GM18505 (cell line): ENCODE measurements around the gene ITIH5.

Experiments used
- ATAC-seq: cut with Tn5 transposase; IDR thresholded peaks from one replicate; pipeline ENCODE4 v1.9.1; 2021; ENCODE audit not compliant: unreplicated experiment
- POLR2A ChIP-seq: IDR thresholded peaks from 4 replicates; pipeline ENCODE4 v1.6.1; 2011; ENCODE audit warnings: borderline replicate concordance; ENCODE audit not compliant: insufficient read depth, insufficient read length; ENCODE audit errors: extremely low read depth

The ITIH5 gene

DNA sequence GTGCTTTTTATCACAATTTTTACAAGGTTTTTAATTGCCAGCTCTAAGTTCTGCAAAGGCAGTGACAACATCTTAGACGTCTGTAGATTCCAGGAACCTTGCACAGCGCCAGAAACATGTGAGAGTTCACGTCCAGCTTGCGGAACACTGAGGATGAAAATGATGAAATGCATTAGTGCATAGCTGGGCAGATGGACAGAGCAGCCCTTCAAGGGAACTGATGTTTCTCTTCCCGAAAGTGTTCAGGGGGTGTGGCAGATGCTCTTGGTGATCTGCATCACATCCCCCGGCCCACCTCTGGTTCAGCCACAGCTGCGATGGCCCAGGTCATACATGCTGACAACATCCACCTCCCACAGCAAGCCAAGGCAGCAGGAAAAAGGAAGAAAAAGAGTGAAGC, 40.9 kb downstream of the ITIH5 start:
- ATAC-seq, result no peak
- no peak for TF ChIP-seq POLR2A

DNA sequence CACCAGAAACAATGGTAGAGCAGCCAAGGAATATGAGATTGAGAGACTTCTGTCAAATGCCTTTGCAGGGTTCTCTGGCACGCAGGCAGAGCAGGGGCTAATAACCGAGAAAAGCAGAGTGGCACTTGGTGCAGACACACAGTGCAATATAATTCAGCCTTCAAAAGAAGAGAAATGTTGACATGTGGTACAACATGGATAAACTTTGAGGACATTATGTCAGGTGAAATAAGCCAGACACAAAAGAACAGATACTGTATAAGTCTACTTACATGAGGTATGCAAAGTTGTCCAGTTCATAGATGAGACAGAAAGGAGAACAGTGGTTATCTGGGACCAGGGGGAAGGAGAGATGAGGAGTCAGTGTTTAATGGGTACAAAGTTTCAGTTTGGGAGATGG, 41.8 kb downstream of the ITIH5 start:
- no peak for TF ChIP-seq POLR2A
- ATAC-seq, result no peak

DNA sequence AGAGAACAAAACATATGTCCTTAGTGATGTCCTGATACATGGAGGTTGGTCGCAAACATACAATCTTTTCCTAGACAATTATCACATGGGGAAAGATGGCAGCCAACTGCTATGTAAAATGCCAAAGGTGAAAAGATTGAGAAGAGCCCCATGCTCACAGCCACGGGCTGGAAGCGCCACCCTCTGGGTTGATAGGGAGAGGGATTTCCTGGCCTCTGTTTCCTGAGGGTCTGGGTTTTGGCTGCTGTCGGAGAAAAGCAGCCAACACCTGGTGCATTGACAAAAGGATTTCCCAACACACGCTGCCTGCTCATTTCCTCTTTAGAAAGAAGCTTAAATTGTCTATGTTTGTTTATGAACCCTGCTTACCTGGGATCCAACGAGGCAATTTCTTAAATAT, 43.8 kb downstream of the ITIH5 start:
- TF ChIP-seq POLR2A, result no peak
- ATAC-seq, result no peak

DNA sequence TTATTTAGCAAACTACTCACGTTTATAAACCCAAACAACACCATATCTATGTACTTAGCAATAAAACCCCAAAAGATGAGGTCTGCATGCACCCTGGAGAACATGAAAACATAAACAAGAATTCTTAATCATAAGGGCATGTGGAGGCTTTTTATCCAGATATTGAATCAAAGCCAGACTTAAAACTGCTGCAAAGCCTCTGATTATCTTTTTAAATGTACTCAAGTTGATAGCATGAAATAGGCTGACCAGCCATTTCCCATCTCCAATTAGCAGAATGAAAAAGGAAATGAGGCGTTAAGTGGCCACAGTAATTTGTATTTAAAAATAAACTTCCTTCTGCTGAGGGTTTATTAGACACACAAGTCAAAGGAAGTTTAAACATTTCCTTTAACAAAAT, 48.3 kb downstream of the ITIH5 start:
- no peak for ATAC-seq
- TF ChIP-seq POLR2A, result no peak

DNA sequence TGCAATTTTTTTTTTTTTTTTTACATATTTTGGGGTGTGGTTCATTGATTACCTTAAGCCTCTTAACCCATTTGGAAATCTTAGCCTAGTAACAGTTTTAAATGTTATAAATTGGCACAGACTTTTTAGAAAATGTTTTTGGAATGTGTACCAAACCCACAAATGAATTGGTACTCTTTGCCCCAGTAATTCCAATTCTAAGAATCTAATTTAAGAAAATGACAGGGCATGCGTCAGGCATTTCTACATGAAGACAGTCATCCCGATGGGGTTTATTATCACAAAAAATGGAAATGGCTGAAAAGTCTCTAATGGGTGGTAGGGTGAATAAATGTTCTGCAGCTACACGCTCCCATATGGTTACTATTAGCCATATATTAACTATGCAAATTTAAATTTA, 54.9 kb downstream of the ITIH5 start:
- ATAC-seq, result no peak
- TF ChIP-seq POLR2A, result no peak

DNA sequence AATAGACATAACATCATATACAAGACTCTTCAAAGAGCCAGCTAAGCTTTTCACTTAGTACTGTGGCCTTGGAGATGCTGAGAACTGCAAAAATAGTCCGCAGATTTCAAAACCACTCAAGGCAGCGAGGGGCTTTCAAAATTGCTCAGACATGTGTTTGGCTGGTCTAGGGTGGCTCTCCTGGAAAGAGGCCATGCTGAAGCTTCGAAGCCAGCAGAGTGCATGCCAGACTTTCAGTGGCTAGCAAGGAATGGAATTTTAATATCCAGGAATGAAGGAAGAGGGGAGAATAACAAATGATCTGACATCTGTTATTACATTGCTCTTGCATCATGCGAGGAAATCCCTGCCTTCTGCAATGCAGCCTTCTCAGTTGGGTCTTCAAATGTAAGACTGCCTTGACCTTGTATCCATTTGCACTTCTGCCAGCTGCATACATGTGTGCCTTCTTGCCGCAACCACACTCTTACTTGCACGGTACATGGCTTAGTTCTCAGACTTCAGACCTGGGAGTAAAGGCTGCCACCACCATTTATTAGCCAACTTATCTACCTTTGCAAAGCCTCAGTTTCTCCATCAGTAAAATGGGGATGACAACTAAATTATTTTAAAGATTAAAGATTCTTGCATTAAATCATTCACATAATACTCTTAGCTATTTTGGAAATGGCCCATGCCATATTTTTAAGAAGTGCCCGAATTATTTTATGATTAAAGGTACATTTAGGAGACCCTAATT, 55.9 kb downstream of the ITIH5 start:
- no peak for TF ChIP-seq POLR2A
- no peak for ATAC-seq

DNA sequence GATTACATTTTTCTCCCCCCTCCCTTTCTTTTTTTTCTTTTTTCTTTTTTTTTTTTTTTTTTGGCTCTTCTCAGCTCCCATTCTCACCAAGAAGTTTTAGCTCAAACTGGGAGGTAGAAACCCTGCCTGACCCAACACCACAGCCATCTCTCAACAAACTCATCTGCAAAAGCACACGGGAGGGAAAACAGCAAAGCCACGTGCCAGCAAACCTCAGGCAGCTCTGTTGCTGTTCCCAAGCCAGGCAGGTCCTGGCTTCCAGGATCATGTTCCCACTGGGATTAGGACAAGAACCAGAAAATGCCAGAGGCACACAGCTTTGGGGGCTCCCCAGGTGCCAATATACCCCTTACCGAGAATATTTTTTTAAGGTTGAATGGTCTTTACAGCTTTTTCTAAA, 56.7 kb downstream of the ITIH5 start:
- no peak for ATAC-seq
- no peak for TF ChIP-seq POLR2A

DNA sequence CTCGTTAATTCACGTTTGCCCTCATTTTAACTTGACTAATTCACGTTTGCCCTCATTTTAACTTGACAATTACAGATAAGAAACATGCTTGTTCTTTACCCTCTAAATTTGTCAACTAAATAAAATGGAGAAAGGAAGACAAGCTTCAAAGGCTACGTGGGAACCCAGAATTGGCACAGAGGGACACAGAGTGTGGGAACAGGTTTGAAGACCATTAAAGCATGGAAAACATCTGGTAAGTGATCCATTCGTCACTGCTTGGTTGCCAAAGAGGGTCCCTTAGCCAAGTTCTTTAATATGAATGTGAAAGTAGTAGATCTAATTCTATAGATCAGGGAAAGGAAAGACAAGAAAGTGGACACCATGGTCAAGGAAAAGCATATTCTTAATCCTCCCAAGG, 57.2 kb downstream of the ITIH5 start:
- no peak for TF ChIP-seq POLR2A
- ATAC-seq, result no peak

DNA sequence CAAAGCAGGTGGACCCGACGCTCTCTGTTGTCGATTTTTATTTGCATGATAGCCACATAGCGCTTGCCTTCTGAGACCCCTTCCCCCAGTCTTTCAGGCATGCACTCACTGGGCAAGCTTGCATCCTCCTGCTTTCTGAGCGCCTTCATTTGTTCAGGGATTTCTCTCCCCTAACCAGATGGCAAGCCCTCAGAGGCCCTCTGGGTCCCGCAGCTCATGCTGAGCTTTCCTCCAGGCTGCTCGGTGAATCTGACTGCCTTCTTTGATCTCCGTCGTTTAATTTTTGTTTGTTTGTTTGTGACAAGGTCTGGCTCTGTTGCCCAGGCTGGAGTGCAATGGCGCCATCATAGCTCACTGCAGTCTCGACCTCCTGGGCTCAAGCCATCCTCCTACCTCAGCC, 58.8 kb downstream of the ITIH5 start:
- no peak for ATAC-seq
- TF ChIP-seq POLR2A, result no peak

DNA sequence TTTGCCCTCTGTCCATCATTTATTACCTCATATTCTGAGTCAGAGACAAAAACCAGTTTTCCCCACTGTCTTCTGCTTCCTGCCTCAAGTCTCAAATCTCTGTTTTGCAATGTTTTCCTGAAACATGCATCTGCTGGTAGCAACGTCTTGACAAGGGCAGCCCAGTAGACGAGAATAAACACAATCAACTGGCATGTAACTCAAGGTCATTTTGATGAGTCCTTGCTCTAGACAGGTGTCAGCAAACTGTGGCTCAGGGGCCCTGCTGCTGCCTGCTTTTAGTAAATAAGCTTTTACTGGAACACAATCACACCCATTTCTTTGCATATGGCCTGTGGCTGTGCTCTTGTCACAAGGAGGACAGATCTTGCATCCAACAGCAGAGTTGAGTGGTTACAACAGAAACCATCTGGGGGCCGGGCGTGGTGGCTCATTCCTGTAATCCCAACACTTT, 59.8 kb downstream of the ITIH5 start:
- no peak for ATAC-seq

DNA sequence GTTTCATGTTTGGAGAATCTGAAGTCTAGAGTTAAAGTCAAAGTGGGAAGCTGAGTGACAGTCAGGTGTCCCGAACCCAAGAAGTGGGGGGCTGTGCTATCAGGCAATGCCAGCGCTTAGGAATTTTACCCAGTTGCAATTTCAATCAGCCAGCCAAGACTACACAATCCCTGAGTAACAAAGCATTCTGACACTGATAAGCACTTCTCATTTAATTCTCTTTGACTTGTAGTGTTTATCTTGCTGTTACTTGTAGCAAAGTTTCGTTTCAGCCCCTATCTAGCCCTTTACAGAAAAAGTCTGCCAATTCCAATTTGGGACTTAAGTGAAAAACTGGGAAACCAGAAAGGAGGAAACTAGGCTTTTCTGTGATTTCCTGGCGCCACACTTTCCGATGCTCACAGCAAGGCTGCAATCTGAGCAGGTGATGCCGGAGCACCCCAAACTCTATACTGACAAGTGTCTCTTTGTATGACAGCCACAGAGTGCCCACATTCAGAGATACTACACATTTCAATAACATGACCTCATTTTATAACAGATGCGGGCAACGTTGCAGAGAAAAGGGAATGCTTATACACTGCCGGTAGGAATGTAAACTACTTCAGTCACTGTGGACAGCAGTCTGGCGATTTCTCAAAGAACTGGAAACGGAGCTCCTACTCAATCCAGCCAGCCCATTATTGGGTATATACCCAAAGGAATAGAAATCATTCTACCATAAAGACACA, 61.0 kb downstream of the ITIH5 start:
- ATAC-seq, result no peak
- TF ChIP-seq POLR2A, result no peak

More for the DNA sequence above, 59.8 kb downstream of the ITIH5 start:
- TF ChIP-seq POLR2A, result no peak

DNA sequence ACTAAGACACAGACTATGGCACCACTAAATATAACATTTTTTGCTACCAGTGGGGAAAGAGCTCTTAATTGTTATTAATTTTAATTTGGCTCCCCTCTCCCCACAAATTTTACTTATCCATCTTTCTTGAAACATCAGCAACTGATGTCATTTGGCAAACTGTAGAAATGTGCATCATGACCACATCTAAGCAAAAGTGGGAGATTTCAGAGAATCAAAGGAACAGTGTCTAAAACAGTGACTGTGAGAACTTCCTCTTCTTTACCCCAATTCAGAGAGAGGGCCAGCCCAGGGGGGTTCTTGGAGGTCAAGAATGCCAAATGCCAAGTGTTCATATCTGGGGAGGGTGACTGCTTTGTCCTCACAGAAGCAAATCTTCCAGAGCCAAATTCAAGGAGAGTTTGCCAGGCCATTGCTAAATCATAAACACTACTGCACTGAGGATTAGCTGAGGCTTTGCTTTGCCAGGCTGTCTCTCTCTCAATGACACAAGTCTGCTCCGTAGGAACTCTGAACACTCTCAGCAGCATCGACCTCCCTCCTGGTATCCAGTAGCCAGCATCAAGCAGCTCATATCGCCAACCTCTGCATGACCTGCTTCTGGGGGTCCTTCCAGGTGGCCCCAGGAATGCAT, 65.6 kb downstream of the ITIH5 start:
- TF ChIP-seq POLR2A, result no peak
- no peak for ATAC-seq

DNA sequence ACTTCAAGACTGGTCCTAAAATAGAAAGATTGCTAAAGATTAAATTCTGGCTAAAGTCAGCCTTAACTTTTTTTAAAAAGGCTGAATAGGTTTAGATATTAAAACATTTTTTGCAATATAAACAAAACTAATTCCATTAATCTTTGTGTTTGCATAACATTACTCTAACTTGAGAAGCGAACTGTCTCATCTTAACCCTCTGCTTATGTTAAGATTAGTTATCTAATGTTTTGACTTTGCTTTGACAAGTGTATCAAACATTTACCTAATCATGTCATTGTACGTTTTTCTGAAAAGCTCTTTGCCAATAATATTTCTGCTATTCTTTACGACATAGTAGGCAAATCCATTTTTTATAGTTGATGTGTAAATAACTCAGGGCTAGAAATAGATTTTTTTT, 68.0 kb downstream of the ITIH5 start:
- no peak for ATAC-seq
- TF ChIP-seq POLR2A, result no peak

DNA sequence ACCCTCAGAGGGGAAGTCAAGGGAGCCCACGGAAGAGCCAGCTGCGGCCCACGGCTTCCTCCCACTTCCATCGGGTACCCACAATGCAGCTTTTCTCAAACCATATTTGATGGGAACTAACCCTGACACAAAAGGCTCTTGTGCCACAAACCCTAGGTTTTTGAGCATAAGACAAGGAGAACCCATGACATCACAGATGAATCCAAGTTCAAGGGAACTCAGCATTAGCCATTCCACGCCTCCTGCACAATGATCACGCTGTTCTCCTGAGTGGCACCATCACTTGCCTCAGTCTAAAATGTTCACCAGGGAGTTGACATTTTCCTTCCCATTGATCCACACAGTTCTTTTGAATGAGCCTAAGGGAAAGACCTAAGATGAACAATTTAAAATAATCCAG, 70.4 kb downstream of the ITIH5 start:
- ATAC-seq, result no peak
- TF ChIP-seq POLR2A, result no peak
